ENCODE results near the gene MUC4.
"Not testable (repeated sequence)": the region's sequence is repeated elsewhere in the genome, so short reads cannot be mapped to it uniquely, and the experiment has no call there.

MUC4 gene

GRCh38 chr3:195724363-195724762 lies 87.4 kb downstream of the MUC4 start:
- not testable (repeated sequence) for H3K27me3 ChIP-seq (ENCODE audit: control insufficient read depth, insufficient read depth, low read length); H3K27ac ChIP-seq (ENCODE audit: low read depth, low read length); H3K4me3 ChIP-seq (ENCODE audit: low read length); H3K36me3 ChIP-seq (ENCODE audit: control insufficient read depth, insufficient read depth, low read length); H3K4me1 ChIP-seq (ENCODE audit: control insufficient read depth, insufficient read depth, low read length); H3K9ac ChIP-seq (ENCODE audit: low read length)

- not testable (repeated sequence) for H3K27ac ChIP-seq (ENCODE audit: low read depth, low read length); H3K9ac ChIP-seq (ENCODE audit: low read length); H3K4me3 ChIP-seq (ENCODE audit: low read length); H3K36me3 ChIP-seq (ENCODE audit: control insufficient read depth, insufficient read depth, low read length); H3K4me1 ChIP-seq (ENCODE audit: control insufficient read depth, insufficient read depth, low read length); H3K27me3 ChIP-seq (ENCODE audit: control insufficient read depth, insufficient read depth, low read length)
These were observed 88.8 kb downstream of the MUC4 start for GRCh38 chr3:195722996-195723345.

GRCh38 chr3:195722139-195722995 lies 89.4 kb downstream of the MUC4 start:
- not testable (repeated sequence) for H3K4me3 ChIP-seq (ENCODE audit: low read length); H3K36me3 ChIP-seq (ENCODE audit: control insufficient read depth, insufficient read depth, low read length); H3K27ac ChIP-seq (ENCODE audit: low read depth, low read length); H3K27me3 ChIP-seq (ENCODE audit: control insufficient read depth, insufficient read depth, low read length); H3K4me1 ChIP-seq (ENCODE audit: control insufficient read depth, insufficient read depth, low read length); H3K9ac ChIP-seq (ENCODE audit: low read length)

- H3K4me1 ChIP-seq (ENCODE audit: control insufficient read depth, insufficient read depth, low read length); H3K27ac ChIP-seq (ENCODE audit: low read depth, low read length); H3K36me3 ChIP-seq (ENCODE audit: control insufficient read depth, insufficient read depth, low read length); H3K27me3 ChIP-seq (ENCODE audit: control insufficient read depth, insufficient read depth, low read length); H3K9ac ChIP-seq (ENCODE audit: low read length): not testable (repeated sequence)
- peak within 1 kb of the TSS; percentile 24 for H3K4me3 ChIP-seq (ENCODE audit: low read length)
These were observed 90.8 kb downstream of the MUC4 start, which contains the start of gene MUC20 for GRCh38 chr3:195720831-195721506. Gene MUC20, plus strand, starts transcription at chr3:195720978. Its CDS starts 30 bp downstream, at chr3:195721008.

- H3K4me3 ChIP-seq (ENCODE audit: low read length); H3K9ac ChIP-seq (ENCODE audit: low read length); H3K4me1 ChIP-seq (ENCODE audit: control insufficient read depth, insufficient read depth, low read length); H3K36me3 ChIP-seq (ENCODE audit: control insufficient read depth, insufficient read depth, low read length); H3K27me3 ChIP-seq (ENCODE audit: control insufficient read depth, insufficient read depth, low read length); H3K27ac ChIP-seq (ENCODE audit: low read depth, low read length): not testable (repeated sequence)
These were observed 92.0 kb downstream of the MUC4 start for GRCh38 chr3:195719514-195720254.

- Histone ChIP-seq H3K27ac (ENCODE audit: low read depth, low read length) (no peak overlapping the region), H3K4me1 (ENCODE audit: control insufficient read depth, insufficient read depth, low read length) (no peaks in the 10 kb centered on the region), H3K27me3 (ENCODE audit: control insufficient read depth, insufficient read depth, low read length) (no peaks in the 10 kb centered on the region), H3K9ac (ENCODE audit: low read length) (no peak overlapping the region), H3K4me3 (ENCODE audit: low read length) (no peak overlapping the region), H3K36me3 (ENCODE audit: control insufficient read depth, insufficient read depth, low read length) (peaks cover 8% of the 10 kb centered on the region)
These were observed 93.2 kb downstream of the MUC4 start for GRCh38 chr3:195718477-195718984.

- peaks cover 8% of the 10 kb centered on the region for H3K36me3 ChIP-seq (ENCODE audit: control insufficient read depth, insufficient read depth, low read length)
These were observed 93.8 kb downstream of the MUC4 start for GRCh38 chr3:195717852-195718476.

GRCh38 chr3:195717416-195717815 lies 94.3 kb downstream of the MUC4 start:
- no peak overlapping the region for H3K9ac ChIP-seq (ENCODE audit: low read length)
- no peaks in the 10 kb centered on the region for H3K4me1 ChIP-seq (ENCODE audit: control insufficient read depth, insufficient read depth, low read length)
- no peak overlapping the region for H3K27ac ChIP-seq (ENCODE audit: low read depth, low read length)
- H3K4me3 ChIP-seq (ENCODE audit: low read length): no peak overlapping the region
- peaks cover 8% of the 10 kb centered on the region for H3K36me3 ChIP-seq (ENCODE audit: control insufficient read depth, insufficient read depth, low read length)
- no peaks in the 10 kb centered on the region for H3K27me3 ChIP-seq (ENCODE audit: control insufficient read depth, insufficient read depth, low read length)

More at GRCh38 chr3:195717852-195718476, 93.8 kb downstream of the MUC4 start:
- Histone ChIP-seq H3K27me3 (ENCODE audit: control insufficient read depth, insufficient read depth, low read length) (no peaks in the 10 kb centered on the region), H3K4me1 (ENCODE audit: control insufficient read depth, insufficient read depth, low read length) (no peaks in the 10 kb centered on the region), H3K4me3 (ENCODE audit: low read length) (no peak overlapping the region), H3K9ac (ENCODE audit: low read length) (no peak overlapping the region), H3K27ac (ENCODE audit: low read depth, low read length) (no peak overlapping the region)

- Histone ChIP-seq H3K4me1 (ENCODE audit: control insufficient read depth, insufficient read depth, low read length) (no peaks in the 10 kb centered on the region), H3K4me3 (ENCODE audit: low read length) (no peak overlapping the region), H3K9ac (ENCODE audit: low read length) (no peak overlapping the region), H3K27me3 (ENCODE audit: control insufficient read depth, insufficient read depth, low read length) (no peaks in the 10 kb centered on the region), H3K27ac (ENCODE audit: low read depth, low read length) (no peak overlapping the region), H3K36me3 (ENCODE audit: control insufficient read depth, insufficient read depth, low read length) (peaks cover 11% of the 10 kb centered on the region)
These were observed 96.0 kb downstream of the MUC4 start for GRCh38 chr3:195715583-195716266.

- H3K36me3 ChIP-seq (ENCODE audit: control insufficient read depth, insufficient read depth, low read length): peaks cover 11% of the 10 kb centered on the region
- no peaks in the 10 kb centered on the region for H3K4me1 ChIP-seq (ENCODE audit: control insufficient read depth, insufficient read depth, low read length)
These were observed 96.6 kb downstream of the MUC4 start for GRCh38 chr3:195715134-195715533.

GRCh38 chr3:195714380-195715011 lies 97.2 kb downstream of the MUC4 start:
- H3K27me3 ChIP-seq (ENCODE audit: control insufficient read depth, insufficient read depth, low read length): no peaks in the 10 kb centered on the region
- no peak overlapping the region for H3K27ac ChIP-seq (ENCODE audit: low read depth, low read length)
- no peaks in the 10 kb centered on the region for H3K4me1 ChIP-seq (ENCODE audit: control insufficient read depth, insufficient read depth, low read length)
- no peak overlapping the region for H3K4me3 ChIP-seq (ENCODE audit: low read length)
- H3K9ac ChIP-seq (ENCODE audit: low read length): no peak overlapping the region
- peaks cover 14% of the 10 kb centered on the region for H3K36me3 ChIP-seq (ENCODE audit: control insufficient read depth, insufficient read depth, low read length)

More at GRCh38 chr3:195715134-195715533, 96.6 kb downstream of the MUC4 start:
- Histone ChIP-seq H3K4me3 (ENCODE audit: low read length) (no peak overlapping the region), H3K9ac (ENCODE audit: low read length) (no peak overlapping the region), H3K27ac (ENCODE audit: low read depth, low read length) (no peak overlapping the region), H3K27me3 (ENCODE audit: control insufficient read depth, insufficient read depth, low read length) (no peaks in the 10 kb centered on the region)
